ENCODE results near the gene LHPP. TPM values are rescaled to one million over a fixed set of nuclear protein-coding genes. Genes with fewer than 3 reads are reported as not detected.

The LHPP gene
- total RNA-seq, 2 experiments from 2014 or later = 17.6 to 20.7 TPM

DNA sequence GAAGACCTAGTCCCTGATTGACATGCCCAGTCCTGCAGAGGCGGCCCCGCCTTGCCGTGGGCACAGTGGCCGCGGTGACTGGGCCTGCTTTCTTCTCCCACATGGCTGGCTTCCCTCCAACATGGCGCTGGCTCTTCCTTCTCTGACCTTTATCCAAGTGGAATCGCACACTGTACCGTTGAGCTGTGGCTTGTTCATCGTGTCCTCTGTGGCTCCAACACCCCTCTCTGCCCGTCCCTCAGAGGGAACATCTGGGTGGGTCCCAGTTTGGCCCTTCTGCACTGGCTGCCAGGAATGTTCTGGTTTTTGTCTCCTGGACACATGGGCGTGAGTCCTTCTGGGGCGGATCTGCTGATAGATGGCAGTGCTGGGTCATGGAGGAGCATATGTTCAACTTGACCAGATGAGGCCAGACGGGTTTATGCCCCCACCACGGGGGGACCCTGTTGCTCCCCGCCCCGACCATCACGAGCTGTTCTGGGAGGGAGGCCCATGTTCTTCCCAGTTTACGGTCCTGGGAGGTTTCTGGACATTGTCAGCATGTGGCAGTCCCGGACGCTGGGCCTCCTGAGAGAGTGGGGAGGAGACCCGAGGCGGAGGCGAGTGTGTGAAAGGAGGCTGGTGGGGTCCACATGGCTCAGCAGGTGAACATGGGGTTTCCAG is 63.5 kb downstream of the LHPP start:
- H3K4me3 Mint-ChIP-seq = no peak overlapping the region
- no peaks in the 10 kb centered on the region for H3K27me3 Mint-ChIP-seq
- no peak overlapping the region for H3K27ac Mint-ChIP-seq
- H3K9me3 Mint-ChIP-seq = no peaks in the 10 kb centered on the region
- POLR2A ChIA-PET = no interaction called here
- CTCF ChIA-PET = no interaction called here
- H3K4me1 Mint-ChIP-seq = peaks cover under 1% of the 10 kb centered on the region
- DNase-seq = no peak
- H3K36me3 Mint-ChIP-seq (ENCODE audit: low read depth) = no peaks in the 10 kb centered on the region

DNA sequence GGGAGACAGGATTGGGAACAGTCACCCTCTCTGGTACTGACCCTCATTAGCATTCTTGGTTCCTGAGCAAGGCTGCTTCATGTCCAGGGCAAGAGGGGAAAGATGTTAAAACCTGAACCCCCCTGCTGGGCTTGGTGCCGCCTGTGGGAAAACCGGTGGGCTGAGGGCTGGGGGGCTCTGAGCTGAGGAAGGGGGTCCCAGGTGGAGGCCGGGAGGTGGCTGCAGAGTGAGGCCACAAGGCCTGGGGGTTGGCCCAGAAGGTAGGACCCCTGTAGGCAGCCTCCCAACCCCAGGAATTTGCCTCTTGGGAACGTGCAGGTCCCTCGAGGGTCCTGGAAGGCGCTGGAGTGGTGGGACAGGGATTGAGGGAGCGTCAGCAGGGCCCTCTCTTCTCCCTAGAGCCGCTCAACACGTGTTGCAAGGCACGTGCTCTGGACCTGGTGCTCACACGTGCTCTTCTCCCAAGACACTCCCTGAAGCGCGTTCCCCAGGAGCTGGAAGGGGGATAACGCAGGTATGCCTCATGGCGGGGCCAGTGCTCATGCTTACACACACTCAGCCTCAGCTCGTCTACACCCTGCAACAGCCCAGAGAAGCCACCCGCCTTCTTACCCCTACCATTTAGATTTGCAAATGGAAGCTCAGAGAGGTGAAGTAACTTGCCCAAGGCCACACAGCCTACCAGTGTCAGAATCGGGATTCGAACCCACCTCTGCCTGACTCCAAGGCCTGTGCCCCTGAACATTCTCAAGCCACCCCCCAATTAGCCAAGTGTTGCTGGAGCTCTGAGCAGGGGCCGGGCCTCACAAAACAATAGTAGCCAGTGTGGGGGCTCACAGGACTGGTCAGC is 64.4 kb downstream of the LHPP start:
- H3K9me3 Mint-ChIP-seq = no peaks in the 10 kb centered on the region
- H3K27me3 Mint-ChIP-seq = no peaks in the 10 kb centered on the region
- no peak for DNase-seq
- POLR2A ChIA-PET = no interaction called here
- H3K4me3 Mint-ChIP-seq = no peak overlapping the region
- CTCF ChIA-PET = no interaction called here
- peaks cover 4% of the 10 kb centered on the region for H3K4me1 Mint-ChIP-seq
- H3K36me3 Mint-ChIP-seq (ENCODE audit: low read depth) = no peaks in the 10 kb centered on the region
- H3K27ac Mint-ChIP-seq = no peak overlapping the region

DNA sequence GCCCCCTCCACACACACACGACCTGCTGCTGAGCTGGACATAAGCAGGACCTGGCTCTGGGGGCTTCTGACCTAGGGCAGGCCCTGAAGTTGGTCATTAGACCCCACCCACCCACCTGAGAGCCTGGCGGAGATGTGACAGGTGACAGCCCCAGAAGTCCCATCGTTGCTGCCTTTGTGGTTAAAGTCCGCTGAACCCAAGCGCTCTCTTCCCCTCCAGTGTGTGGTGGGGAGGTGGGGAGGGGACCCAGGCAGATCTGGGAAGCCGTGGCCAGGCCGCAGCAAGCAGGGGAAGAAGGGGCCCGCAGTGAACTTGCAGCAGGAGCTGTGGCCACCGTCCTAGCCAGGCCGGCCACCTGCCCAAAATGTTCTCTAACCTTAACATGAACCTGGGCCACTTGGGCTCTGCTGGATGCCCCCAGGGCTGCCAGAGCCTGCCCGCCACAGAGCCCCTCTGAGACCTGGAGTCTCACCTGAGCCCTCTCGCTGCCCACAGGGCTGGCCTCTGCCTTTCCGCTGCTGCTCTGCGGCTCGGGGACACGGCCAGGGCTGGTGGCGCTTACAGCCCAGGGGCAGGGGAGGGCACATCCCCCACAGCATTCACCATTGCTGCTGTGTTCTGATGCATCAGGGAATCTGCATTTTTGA is 65.1 kb downstream of the LHPP start:
- Mint-ChIP-seq H3K4me1 (peaks cover 4% of the 10 kb centered on the region), H3K4me3 (no peak overlapping the region), H3K27me3 (peaks cover 3% of the 10 kb centered on the region), H3K27ac (no peak overlapping the region), H3K36me3 (ENCODE audit: low read depth) (no peaks in the 10 kb centered on the region), H3K9me3 (no peaks in the 10 kb centered on the region)
- no peak for DNase-seq
- CTCF ChIA-PET = no interaction called here
- POLR2A ChIA-PET = no interaction called here

- ChIA-PET POLR2A (no interaction called here), CTCF (no interaction called here)
Measured at GRCh38 chr10:124527874-124528395, 66.3 kb downstream of the LHPP start.

GRCh38 chr10:124529661-124530214 is 68.1 kb downstream of the LHPP start:
- H3K9me3 Mint-ChIP-seq = no peaks in the 10 kb centered on the region
- H3K27me3 Mint-ChIP-seq = peaks cover 3% of the 10 kb centered on the region
- ChIA-PET POLR2A (interaction anchor here (1.0 to 1.6 kb wide), 2 partner anchors 167 to 215 kb away, joined by 4 to 6 read pairs; no protein-coding TSS in a partner anchor), CTCF (interaction anchor here (0.7 to 4.8 kb wide), 14 partner anchors 9 to 463 kb away, joined by 3 to 47 read pairs (median 4); no protein-coding TSS in a partner anchor)
- H3K27ac Mint-ChIP-seq = no peak overlapping the region
- peaks cover 4% of the 10 kb centered on the region for H3K4me1 Mint-ChIP-seq
- H3K4me3 Mint-ChIP-seq = no peak overlapping the region
- no peak for DNase-seq
- no peaks in the 10 kb centered on the region for H3K36me3 Mint-ChIP-seq (ENCODE audit: low read depth)

More at GRCh38 chr10:124527874-124528395, 66.3 kb downstream of the LHPP start:
- Mint-ChIP-seq H3K4me1 (peaks cover 4% of the 10 kb centered on the region), H3K27me3 (peaks cover 3% of the 10 kb centered on the region), H3K36me3 (ENCODE audit: low read depth) (no peaks in the 10 kb centered on the region), H3K9me3 (no peaks in the 10 kb centered on the region), H3K27ac (no peak overlapping the region), H3K4me3 (no peak overlapping the region)
- no peak for DNase-seq

- no peak overlapping the region for H3K27ac Mint-ChIP-seq
- ChIA-PET POLR2A (interaction anchor here (1.0 to 1.6 kb wide), 3 partner anchors 167 to 215 kb away, joined by 4 to 6 read pairs (median 6); no protein-coding TSS in a partner anchor), CTCF (interaction anchor here (0.6 to 4.8 kb wide), 21 partner anchors 8 to 462 kb away, joined by 3 to 47 read pairs (median 3); no protein-coding TSS in a partner anchor)
- H3K4me3 Mint-ChIP-seq = no peak overlapping the region
- peaks cover 4% of the 10 kb centered on the region for H3K4me1 Mint-ChIP-seq
- DNase-seq = peak; percentile 88
- H3K27me3 Mint-ChIP-seq = peaks cover 3% of the 10 kb centered on the region
- H3K36me3 Mint-ChIP-seq (ENCODE audit: low read depth) = no peaks in the 10 kb centered on the region
- no peaks in the 10 kb centered on the region for H3K9me3 Mint-ChIP-seq
Measured at GRCh38 chr10:124530215-124530665, 68.6 kb downstream of the LHPP start.

DNA sequence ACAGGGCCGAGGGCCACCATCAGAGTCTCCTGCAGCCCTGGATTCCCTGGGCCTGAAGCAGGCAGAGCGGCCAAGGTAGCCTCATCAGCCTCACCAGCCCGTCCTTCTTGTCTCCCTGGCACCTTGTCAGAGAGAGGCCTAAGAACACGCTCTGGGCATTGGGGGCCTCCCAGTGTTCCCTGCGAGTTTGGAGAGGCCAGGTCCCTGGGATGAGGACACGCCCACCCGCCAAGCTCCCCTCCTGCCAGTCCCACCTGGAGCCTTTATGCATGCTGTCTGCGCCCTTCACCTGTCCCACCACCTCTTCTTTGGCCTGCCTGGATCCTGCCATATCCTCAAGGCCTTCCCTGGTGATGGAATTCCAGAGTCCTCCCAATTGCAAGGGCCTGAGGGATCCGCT is 69.2 kb downstream of the LHPP start:
- Mint-ChIP-seq H3K27me3 (peaks cover 3% of the 10 kb centered on the region), H3K4me3 (no peak overlapping the region), H3K27ac (no peak overlapping the region), H3K9me3 (no peaks in the 10 kb centered on the region), H3K4me1 (peaks cover 4% of the 10 kb centered on the region), H3K36me3 (ENCODE audit: low read depth) (no peaks in the 10 kb centered on the region)
- CTCF ChIA-PET = interaction anchor here (0.6 to 4.8 kb wide), 20 partner anchors 10 to 462 kb away, joined by 3 to 47 read pairs (median 4); no protein-coding TSS in a partner anchor
- POLR2A ChIA-PET = interaction anchor here (1.0 to 1.6 kb wide), 4 partner anchors 166 to 214 kb away, joined by 3 to 6 read pairs (median 5); no protein-coding TSS in a partner anchor
- no peak for DNase-seq

DNA sequence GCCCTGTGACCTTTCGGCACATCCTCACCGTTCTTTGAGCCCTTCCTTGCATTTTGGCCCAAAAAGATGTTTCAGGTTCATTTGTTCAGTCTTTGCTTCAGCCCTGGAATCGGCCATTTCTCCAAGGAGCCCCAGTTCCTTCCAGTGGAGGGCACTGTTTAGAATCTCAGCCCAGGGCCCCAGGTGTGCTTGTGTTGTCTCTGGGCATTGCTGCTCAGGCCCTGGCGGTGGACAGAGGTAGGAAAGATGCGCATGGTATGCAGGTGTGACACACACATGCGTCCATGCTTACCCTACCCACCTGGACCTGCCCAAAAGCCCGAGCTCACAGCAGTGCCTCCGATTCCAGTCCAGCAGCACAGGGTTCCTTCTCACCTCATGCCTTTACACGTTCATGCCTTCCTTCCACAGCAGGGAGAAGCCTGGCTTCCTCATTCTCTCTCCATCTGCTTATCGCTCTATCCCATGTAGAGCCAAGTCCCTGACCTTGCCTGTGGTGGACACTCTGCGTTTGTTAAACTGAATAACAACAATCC is 70.6 kb downstream of the LHPP start:
- ChIA-PET POLR2A (no interaction called here), CTCF (interaction anchor here (4.8 kb wide), 1 partner anchor 214 kb away, joined by 47 read pairs; no protein-coding TSS in a partner anchor)
- Mint-ChIP-seq H3K9me3 (no peaks in the 10 kb centered on the region), H3K36me3 (ENCODE audit: low read depth) (no peaks in the 10 kb centered on the region), H3K27me3 (peaks cover 3% of the 10 kb centered on the region), H3K4me3 (no peak overlapping the region), H3K27ac (no peak overlapping the region), H3K4me1 (peaks cover 4% of the 10 kb centered on the region)
- DNase-seq = no peak

GRCh38 chr10:124532788-124533187 is 71.2 kb downstream of the LHPP start:
- no peak for DNase-seq
- Mint-ChIP-seq H3K9me3 (no peaks in the 10 kb centered on the region), H3K27ac (no peak overlapping the region), H3K4me3 (no peak overlapping the region), H3K4me1 (peaks cover 4% of the 10 kb centered on the region), H3K27me3 (peaks cover 3% of the 10 kb centered on the region), H3K36me3 (ENCODE audit: low read depth) (no peaks in the 10 kb centered on the region)
- ChIA-PET CTCF (interaction anchor here (4.8 kb wide), 1 partner anchor 213 kb away, joined by 47 read pairs; no protein-coding TSS in a partner anchor), POLR2A (interaction anchor here (0.6 kb wide), 1 partner anchor 12 kb away, joined by 3 read pairs; no protein-coding TSS in a partner anchor)

DNA sequence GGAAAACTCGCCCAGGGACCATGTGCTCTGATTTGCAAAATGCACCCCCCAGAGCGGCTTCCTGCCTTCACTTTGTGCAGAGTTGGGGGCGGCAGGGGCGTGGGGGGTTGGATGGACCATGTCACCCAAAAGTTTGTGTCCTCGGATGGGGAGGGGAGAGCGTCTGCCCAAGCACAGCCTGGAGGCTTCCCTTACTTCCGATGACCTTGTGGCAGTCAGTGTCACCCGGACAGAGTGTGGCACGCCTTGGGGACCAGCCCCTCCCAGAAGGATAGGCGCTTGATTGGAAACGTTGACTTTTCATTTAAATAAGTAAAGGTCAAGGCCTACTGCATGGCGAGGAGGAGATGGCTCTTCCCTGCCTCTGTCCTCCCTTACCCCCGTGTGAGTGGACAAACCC is 71.6 kb downstream of the LHPP start:
- Mint-ChIP-seq H3K27ac (no peak overlapping the region), H3K36me3 (ENCODE audit: low read depth) (no peaks in the 10 kb centered on the region), H3K4me1 (peaks cover 4% of the 10 kb centered on the region), H3K27me3 (peaks cover 3% of the 10 kb centered on the region), H3K9me3 (no peaks in the 10 kb centered on the region), H3K4me3 (no peak overlapping the region)
- DNase-seq = no peak
- ChIA-PET POLR2A (no interaction called here), CTCF (interaction anchor here (0.9 to 4.8 kb wide), 2 partner anchors 186 to 213 kb away, joined by 3 to 47 read pairs; no protein-coding TSS in a partner anchor)

DNA sequence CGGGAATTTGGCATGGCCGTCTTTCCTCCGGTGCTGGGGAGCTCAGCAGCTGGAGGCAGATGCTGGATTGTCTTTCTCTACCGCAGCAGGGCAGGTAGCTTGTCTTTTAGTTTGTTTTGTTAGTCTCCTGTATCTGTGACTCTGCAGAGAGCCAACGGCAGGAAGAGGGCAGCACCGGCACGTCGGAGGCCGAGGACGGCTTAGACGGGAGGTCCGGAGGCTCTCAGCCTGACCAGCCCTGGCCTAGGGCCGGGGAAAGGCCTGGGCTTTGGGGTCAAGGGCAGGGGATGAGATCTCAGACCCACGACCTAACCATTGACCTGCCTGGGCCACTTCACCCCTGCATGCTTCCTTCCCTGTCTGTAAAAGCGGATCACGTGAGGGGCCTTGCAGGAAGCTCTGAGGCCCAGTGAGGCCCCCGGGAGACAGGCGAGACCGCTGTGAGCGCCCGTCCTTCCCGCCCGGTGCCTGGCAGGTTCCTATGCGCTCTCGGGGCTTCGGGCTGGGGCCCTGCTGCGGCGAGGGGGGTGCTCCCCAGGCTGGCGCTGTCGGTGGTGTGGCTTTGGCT is 72.7 kb downstream of the LHPP start:
- H3K4me3 Mint-ChIP-seq = no peak overlapping the region
- no peaks in the 10 kb centered on the region for H3K36me3 Mint-ChIP-seq (ENCODE audit: low read depth)
- H3K4me1 Mint-ChIP-seq = peaks cover 4% of the 10 kb centered on the region
- POLR2A ChIA-PET = no interaction called here
- DNase-seq = no peak
- no peak overlapping the region for H3K27ac Mint-ChIP-seq
- peaks cover 3% of the 10 kb centered on the region for H3K27me3 Mint-ChIP-seq
- CTCF ChIA-PET = interaction anchor here (0.7 to 8.1 kb wide), 6 partner anchors 185 to 292 kb away, joined by 3 to 82 read pairs (median 4); no protein-coding TSS in a partner anchor
- H3K9me3 Mint-ChIP-seq = no peaks in the 10 kb centered on the region
